Psoas muscle (tissue), 8 donors: Measurements from ENCODE around the gene NUTF2. TPM values are rescaled to one million over a fixed set of nuclear protein-coding genes. Genes with fewer than 3 reads are reported as not detected.

Source experiments
- ATAC-seq, 4 donors: fragments of 200-7000 bp; cut with Tn5 transposase; one replicate each; pipeline ENCODE4 v1.9.1; 2020; ENCODE audit warnings: moderate library complexity in 3 of 4, mild to moderate bottlenecking in 2 of 4
- DNase-seq, 2 donors: peaks; one replicate each; pipeline ENCODE4 v3.0.0-alpha.2; 2020
- H3K27ac ChIP-seq: fragments of 200-600 bp; one replicate; pipeline ENCODE4 v1.8.0; 2022
- H3K27me3 ChIP-seq, 3 donors: fragments of 200-600 bp in 1 of 3; one replicate each; pipeline versions ENCODE4 v1.6.1 to v1.8.0; 2013 to 2022; ENCODE audit warnings: low read length in 2 of 3, mild to moderate bottlenecking in 2 of 3, moderate library complexity in 1 of 3; ENCODE audit not compliant: insufficient read depth in 3 of 3
- H3K36me3 ChIP-seq, 2 donors: fragments of 200-600 bp in 1 of 2; one replicate each; pipeline versions ENCODE4 v1.6.1 to v1.8.0; 2013 to 2022; ENCODE audit warnings: low read depth in 1 of 2, mild to moderate bottlenecking in 1 of 2, moderate library complexity in 1 of 2; ENCODE audit not compliant: insufficient read depth in 1 of 2
- H3K4me1 ChIP-seq: fragments of 200-600 bp; one replicate; pipeline ENCODE4 v1.8.0; 2022
- H3K4me3 ChIP-seq: fragments of 200-600 bp; one replicate; pipeline ENCODE4 v1.8.0; 2022; ENCODE audit warnings: mild to moderate bottlenecking
- H3K9me3 ChIP-seq: fragments of 200-600 bp; one replicate; pipeline ENCODE4 v1.8.0; 2022
- WGBS, 3 donors: extraction: QIAGEN DNeasy Blood & Tissue Kit; methylation state at CpG; one replicate each; pipeline versions ENCODE4 v1.1.6 to v1.1.7; 2013; 5-methylcytosine and 5-hydroxymethylcytosine counted together
- intact Hi-C, 2 donors: fragments of 100-400 bp; cut with DNase I; formaldehyde crosslinking; loops; one replicate each; pipeline versions ENCODE4 v1.11.0 to v1.14.2; 2022
- polyA plus RNA-seq, 3 donors: library from polyadenylated mRNA; stranded (reverse); fragments of 200-250 nt; gene quantifications; one replicate each; pipeline ENCODE4 v1.2.3, GENCODE V29; 2013
- total RNA-seq, 4 donors: library from RNA; stranded (reverse); fragmentation: NEBNext Ultra II Directional in 2 of 4; extraction: Animal tissue kit (Norgen Biotek cat#: 25700) in 2 of 4; gene quantifications; one replicate each; pipeline versions ENCODE4 v1.2.1 to v1.2.4, GENCODE V29; 2021 to 2023
- TF ChIP-seq, protein P1 (sequence below): fragments of 200-600 bp; IDR thresholded peaks from one replicate; pipeline ENCODE4 v1.8.0; 2022; ENCODE audit warnings: antibody characterized with exemption
- donor health status: healthy with polysubstance abuse.
- donor health status: DM: no; HTN: no; CAD: no; lungs with moderate emphysema.
- donor health status: Bipolar disorder and iron deficiency.
- donor health status: healthy.
- donor health status: DM: yes; HTN: yes; CAD: no.
- donor health status: DM: no; HTN: no; CAD: no.
- donor health status: DM: no; HTN: no; CAD: no.
- donor health status: DM: yes; HTN: yes; CAD: no.

The NUTF2 gene
- total and polyA plus RNA-seq, 7 donors: 77.4 to 170 (median 104) TPM

DNA sequence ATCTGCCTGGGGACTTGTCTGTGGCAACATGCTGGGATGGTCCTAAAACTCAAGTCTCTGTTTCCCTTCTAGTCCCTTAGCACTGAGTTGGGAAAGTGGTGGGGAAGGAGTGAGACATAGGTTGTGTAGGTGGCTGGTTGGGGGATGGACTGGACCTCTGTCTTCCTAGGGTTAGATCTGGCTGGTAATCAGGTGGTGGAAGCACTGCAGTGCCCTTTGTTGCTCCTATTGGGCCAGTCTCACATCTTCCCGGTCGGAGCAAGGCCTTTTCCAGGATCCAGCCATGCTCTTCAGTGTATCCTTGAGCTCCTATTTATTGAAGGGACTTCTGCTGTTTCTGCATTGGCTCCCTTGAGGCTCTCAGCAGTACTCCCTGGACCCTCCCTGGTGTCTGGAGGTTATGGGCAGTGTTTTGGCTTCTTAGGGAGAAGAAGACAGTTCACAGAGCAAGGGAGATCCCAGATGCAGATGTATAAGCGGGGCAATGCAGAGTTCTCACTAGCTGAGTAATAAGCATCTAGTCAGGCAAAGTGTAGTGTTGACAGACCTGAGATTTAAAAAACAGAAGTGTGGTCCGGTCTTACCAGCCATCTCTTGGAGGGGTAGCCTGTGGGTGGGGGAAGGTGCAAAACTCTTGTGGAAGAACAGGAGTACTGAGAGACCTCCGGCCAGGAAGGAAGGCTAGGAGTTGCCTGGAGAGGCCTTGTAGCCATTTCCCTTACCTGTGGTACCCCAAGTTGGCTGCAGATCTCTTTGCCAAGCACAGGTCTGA lies 1.3 kb upstream of the NUTF2 start:
- 63 to 73% (median 69%) methylated on average over 5 of the region's 5 CpGs for WGBS, 3 donors
- H3K27me3 ChIP-seq: no peaks in the 10 kb centered on the region
- DNase-seq (no peak), ATAC-seq (no peak)
- peak overlapping the region; percentile 100 for H3K27ac ChIP-seq
- peak overlapping the region; percentile 100 for H3K4me3 ChIP-seq
- no peaks in the 10 kb centered on the region for H3K9me3 ChIP-seq
- H3K36me3 ChIP-seq: peaks cover 0 to 6% of the 10 kb centered on the region in 2 donors
- TF ChIP-seq, protein P1, sequence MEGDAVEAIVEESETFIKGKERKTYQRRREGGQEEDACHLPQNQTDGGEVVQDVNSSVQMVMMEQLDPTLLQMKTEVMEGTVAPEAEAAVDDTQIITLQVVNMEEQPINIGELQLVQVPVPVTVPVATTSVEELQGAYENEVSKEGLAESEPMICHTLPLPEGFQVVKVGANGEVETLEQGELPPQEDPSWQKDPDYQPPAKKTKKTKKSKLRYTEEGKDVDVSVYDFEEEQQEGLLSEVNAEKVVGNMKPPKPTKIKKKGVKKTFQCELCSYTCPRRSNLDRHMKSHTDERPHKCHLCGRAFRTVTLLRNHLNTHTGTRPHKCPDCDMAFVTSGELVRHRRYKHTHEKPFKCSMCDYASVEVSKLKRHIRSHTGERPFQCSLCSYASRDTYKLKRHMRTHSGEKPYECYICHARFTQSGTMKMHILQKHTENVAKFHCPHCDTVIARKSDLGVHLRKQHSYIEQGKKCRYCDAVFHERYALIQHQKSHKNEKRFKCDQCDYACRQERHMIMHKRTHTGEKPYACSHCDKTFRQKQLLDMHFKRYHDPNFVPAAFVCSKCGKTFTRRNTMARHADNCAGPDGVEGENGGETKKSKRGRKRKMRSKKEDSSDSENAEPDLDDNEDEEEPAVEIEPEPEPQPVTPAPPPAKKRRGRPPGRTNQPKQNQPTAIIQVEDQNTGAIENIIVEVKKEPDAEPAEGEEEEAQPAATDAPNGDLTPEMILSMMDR: no peak
- intact Hi-C loops: loop anchor here in 1 of 2 donors (10.0 kb wide), 1 partner anchor 389 kb away; the partner anchor contains the start of gene ESRP2
- peaks cover 50% of the 10 kb centered on the region for H3K4me1 ChIP-seq

DNA sequence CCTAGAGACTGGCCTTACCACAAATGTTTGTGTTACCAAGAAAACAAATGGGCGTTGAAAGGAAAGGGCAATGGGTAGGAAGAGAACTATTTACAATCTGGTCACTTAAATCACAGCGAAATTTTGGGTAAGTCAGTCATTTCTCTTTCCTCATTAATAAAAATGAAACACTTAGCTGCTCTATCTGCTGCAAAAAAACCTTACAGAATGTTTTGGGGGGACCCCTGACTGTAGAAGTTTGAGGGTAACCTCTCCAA lies 742 bp upstream of the NUTF2 start:
- TF ChIP-seq, protein P1: no peak
- 11 to 22% (median 12%) methylated on average over 2 of the region's 2 CpGs for WGBS, 3 donors
- peaks cover 0 to 8% of the 10 kb centered on the region in 2 donors for H3K36me3 ChIP-seq
- intact Hi-C loops: loop anchor here in 1 of 2 donors (10.0 kb wide), 1 partner anchor 389 kb away; the partner anchor contains the start of gene ESRP2
- ATAC-seq (no peak), DNase-seq (no peak)
- peak overlapping the region; percentile 100 for H3K27ac ChIP-seq
- H3K4me1 ChIP-seq: peaks cover 50% of the 10 kb centered on the region
- no peaks in the 10 kb centered on the region for H3K9me3 ChIP-seq
- H3K4me3 ChIP-seq: peak overlapping the region; percentile 100
- no peaks in the 10 kb centered on the region for H3K27me3 ChIP-seq

DNA sequence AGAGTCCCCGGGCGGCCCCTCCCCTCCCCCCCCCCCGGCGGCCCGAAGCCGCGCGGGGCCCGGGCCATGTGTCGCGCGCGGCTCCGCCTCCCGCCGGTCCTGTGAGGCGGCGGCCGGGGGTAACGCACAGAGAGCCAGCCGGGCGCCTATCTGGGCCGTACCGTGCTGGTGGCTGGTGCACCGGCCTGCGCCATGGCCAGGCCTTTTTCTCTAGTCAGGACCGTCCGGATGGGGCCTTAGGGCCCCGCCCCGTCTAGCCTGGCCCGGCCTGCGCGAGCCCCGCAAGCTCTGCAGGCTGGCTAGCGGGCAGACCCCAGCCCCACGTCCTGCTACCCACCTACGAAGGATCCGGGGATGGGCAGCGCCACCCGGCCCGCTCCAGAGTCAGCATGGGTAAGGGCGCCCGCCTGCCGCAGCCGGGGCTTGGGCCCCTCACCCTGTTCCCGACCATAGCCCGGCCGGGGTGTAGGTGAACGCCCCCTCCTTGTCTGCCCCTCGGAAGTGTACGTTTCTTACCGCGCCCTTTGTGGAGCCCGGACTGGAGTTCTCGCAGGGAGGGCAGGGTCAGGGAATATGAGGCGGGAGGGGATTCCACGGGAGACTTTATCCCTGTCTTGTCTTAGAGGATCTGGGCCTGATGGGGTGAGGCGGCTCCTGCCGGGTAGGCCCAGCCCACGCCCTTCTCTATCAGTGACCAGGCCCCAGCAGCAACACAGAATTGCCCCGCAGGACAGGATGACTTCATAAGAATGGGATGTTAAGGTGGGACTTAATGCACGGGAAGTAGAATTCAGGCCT lies 530 bp downstream of the NUTF2 start, which contains the start of gene CENPT:
CENPT (minus strand) TSS at position 630 of the 798 bp plus-strand sequence. CDS start 13,834 bp downstream, outside the sequence.
- DNase-seq (no peak), ATAC-seq (peak; percentile 65 to 73 (median 68))
- Histone ChIP-seq H3K27ac (peak within 1 kb of the TSS; percentile 100), H3K27me3 (no peaks in the 10 kb centered on the region), H3K4me1 (peaks cover 44% of the 10 kb centered on the region), H3K36me3 (peaks cover 0 to 14% of the 10 kb centered on the region in 2 donors), H3K9me3 (no peaks in the 10 kb centered on the region), H3K4me3 (peak within 1 kb of the TSS; percentile 100)
- TF ChIP-seq, protein P1: no peak
- intact Hi-C loops: loop anchor here in 1 of 2 donors (10.0 kb wide), 1 partner anchor 388 kb away; the partner anchor contains the start of gene ESRP2
- WGBS, 3 donors: 0 to 1% (median 1%) methylated on average over 34 to 61 of the region's 62 CpGs

DNA sequence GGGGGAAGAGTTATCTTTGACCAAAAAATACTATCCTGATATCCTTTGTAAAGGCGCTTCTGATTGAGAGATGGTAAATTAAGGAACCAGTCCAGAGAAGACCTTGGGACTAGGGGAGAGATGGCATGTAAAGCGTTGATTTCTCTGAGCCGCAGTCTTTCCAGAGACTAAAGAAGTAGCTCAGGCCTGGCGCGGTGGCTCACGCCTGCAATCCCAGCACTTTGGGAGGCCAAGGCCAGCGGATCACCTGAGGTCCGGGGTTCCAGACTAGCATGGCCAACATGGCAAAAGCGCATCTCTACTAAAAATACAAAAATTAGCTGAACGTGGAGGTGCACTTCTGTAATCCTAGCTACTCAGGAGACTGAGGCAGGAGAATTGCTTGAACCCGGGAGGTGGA lies 1.4 kb downstream of the NUTF2 start:
- Histone ChIP-seq H3K4me3 (peak overlapping the region; percentile 100), H3K27ac (peak overlapping the region; percentile 100), H3K4me1 (peaks cover 44% of the 10 kb centered on the region), H3K36me3 (peaks cover 0 to 14% of the 10 kb centered on the region in 2 donors), H3K9me3 (no peaks in the 10 kb centered on the region), H3K27me3 (no peaks in the 10 kb centered on the region)
- intact Hi-C loops: loop anchor here in 1 of 2 donors (10.0 kb wide), 1 partner anchor 387 kb away; the partner anchor contains the start of gene ESRP2
- ATAC-seq (no peak), DNase-seq (no peak)
- WGBS, 3 donors: 88 to 90% (median 89%) methylated on average over 11 of the region's 11 CpGs
- TF ChIP-seq, protein P1: no peak
